Embryonic facial prominence (tissue), 1 donor: ENCODE results near the gene ZC3H8.
"Not testable (repeated sequence)": the region's sequence is repeated elsewhere in the genome, so short reads cannot be mapped to it uniquely, and the experiment has no call there.

Experiments
- DNase-seq: peaks from one replicate; pipeline ENCODE4 v3.0.0-alpha.2; 2016; ENCODE audit errors: extremely low spot score

ZC3H8 gene

DNA sequence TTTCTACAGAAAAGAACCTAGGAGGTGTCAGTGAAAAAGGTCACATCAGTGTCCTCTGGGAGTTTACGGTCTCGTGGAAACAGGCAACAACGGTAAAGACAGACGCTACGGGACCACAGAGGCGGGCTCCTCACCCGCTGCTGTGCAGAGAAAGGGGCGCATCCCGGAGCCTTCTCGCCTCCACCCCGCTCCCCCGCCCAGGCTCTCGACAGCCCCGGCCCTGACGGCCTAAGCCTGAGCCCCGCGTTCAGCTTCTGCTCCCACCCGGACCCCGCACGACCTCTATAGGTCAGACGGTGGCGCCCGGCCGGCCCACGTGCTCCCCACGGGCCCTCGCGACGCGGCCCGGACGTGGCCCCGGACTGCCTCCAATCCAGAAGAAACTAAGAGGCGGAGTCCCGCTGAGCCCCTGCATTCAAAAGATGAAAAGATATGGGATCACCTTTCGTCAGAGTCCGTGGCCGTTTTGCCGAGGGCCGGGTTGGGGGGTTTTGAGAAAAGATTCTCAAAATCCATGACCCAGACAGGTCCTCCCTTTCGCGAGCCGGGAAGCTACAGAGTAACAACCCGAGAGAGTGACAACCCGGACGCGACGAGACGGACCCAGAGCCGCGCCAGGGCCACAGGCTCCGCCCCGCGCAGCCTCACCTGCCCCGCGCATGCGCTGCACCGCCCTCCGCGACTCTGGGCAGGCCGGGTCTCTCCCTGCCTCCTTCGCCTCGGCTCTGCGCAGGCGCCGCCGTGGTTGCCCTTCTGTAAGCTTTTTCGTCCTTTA is at the start of gene ZC3H8:
TSS of gene ZC3H8 (minus strand) at position 577 of the 775 bp plus-strand sequence. CDS start at position 516, 61 bp downstream.
- DNase-seq: peak; percentile 84

DNA sequence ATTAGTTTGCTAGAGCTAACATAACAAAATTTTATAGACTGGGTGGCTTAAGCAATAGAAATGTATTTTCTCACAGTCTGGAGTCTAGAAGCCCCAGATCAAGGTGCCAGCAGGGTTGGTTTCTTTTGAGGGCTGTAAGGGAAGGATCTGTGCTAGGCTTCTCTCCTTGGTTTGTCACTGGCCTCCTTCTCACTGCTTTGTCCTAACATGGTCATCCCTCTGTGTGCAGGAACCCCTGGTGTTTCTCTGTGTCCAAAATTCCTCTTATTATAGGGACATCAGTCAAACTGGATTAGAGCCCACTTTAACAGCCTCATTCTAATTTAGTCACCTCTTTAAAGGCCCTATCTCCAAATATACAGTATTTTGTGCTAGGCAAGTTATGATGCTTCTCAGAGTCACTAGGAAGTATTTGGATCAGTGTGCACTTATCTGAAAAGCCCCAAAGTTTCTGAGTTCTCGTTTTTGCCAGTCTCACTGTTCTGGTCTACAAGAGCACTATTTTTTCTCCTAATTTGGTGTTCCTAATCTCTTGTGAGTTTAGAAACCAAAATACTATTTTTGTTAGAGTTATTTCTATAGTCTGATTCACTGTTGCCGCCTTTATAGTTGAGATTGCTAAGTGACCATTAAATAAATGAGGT is 49.6 kb upstream of the ZC3H8 start:
- DNase-seq: no peak

DNA sequence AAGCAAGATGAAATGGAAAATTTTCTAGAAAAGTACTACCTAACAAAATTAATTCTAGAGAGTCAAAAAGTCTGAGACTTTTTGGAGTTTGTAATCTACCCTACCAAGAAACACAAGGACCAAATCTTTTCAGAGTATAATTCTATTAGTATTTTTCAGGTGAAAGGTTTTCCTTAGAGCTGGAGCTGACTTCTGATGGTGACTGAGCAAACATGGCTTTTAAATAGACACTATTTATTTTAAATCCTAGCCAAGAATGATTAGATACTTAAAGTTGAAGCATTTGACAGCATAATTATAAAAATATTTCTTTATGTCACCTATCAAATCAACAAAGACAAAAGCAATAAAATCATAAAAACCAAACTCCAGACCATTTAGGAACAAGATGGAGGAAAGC is 47.1 kb upstream of the ZC3H8 start:
- DNase-seq: no peak

DNA sequence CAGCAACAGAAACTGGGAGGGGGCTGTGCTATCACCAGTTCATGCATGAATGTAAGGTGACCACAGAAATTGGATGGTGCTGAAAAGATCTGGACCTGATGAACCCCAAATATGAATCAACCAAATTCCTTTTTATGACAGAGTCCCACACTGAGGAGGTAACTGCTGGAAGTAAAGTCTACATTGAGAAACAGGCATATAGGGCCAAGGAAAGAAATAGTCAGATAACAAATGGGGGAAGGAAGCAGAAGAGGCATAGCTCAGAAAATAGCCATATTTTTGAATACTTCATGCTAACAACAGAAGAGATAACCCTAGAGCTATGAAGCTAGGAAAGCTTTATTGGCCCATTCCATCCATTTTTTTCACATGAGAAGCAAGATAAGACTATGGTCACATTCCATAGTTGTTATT is 46.3 kb upstream of the ZC3H8 start:
- no peak for DNase-seq

DNA sequence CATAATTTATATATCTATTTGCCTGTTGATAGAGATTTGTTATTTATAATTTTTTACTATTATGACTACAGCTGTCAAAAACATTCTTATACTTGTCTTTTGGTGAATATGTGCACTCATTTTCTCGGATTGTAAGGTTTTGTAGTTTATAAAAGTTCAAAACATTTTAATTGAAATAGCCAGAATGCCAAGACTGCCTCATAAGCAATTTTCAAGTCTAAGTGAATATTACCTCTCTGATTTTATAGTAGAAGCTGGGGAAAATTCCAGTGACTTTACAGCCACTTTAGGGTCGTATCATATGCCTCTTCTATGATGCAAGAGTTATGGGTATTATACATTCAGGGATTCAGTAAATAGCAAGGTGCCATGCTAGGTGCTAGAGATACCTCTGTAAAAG is 41.6 kb upstream of the ZC3H8 start:
- DNase-seq: no peak

DNA sequence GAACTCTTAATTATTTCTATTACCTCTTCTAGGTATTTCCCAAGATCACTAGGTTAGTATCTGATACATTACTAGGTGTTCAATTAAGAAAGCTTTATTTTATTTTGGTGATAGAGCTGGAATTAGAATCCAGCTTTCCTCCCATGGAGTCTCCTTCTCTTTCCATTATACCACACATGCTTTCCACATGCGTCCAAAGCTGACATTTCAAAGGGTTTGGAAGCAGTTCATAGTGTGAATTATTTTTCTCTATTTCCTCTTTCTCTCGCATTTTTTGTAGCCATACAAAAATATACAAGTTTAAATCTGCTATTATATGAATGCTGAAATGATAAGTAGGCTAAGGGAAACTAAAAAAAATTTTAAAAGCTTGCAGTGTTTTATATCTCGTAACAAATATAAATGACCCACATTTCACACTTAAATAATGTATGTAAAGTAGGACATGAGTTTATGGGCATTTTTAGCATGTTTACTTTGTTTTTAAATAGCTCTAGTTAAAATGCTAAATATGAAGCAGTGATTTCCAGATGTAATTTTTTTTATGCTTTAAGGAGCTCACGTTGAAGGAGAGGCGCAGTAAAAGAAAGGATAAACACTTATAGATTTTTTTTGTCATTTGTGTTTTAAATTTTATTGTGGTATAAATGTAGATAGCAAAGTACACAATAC is 40.7 kb upstream of the ZC3H8 start:
- DNase-seq: no peak

DNA sequence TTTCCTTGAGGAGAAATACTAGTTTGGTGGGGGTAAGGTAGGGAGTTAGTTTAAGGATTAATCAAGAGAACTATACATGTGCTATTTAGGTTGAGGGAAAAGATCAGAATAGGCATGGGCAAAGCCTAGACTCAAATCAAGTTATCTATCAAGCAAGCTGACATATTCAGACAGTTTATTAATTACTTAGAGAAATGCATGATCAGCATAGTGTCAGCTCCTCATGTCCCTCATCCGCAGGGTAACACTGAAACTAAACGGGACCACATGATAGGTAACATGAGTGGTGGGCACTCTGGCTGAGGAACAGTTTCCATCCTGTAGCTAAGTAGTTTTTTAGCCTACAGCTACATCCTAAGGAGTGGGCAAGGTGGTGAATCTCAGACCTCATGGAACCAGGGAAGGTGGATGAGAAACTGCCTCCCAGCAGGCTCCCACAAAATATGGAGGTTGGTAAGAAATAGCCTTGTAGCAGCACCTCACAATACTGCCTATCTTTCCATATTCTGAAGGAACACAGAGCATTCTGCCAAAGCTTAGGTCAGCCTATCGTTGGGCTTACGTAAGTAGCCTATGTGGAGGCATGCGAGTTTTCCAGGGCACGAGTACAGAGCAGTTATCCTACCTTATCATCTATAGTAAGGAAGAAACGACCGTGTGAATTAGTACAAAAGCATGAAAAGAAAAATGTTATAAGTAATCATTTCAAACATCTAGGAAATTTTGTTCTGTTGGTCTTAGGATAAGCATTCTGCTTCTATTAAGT is 39.0 kb upstream of the ZC3H8 start:
- no peak for DNase-seq

DNA sequence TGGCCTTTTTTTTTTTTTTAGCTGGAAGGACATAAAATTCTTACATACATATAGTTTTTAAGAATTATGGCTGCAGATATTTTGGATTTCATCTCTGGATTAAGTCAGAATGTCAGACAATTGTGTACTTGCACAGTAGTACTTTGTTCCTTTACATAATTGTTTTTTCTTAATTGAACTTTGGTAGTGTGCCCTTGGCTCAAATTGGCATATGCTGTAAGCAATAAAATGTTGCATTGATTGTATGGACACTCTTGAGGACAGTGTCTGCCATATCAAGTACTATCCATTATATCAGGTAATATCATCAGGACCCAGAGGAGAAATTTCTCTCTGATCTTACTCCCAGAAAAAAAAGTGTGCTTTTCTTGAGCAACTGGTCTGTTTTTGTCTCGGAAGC is 35.8 kb upstream of the ZC3H8 start:
- no peak for DNase-seq

DNA sequence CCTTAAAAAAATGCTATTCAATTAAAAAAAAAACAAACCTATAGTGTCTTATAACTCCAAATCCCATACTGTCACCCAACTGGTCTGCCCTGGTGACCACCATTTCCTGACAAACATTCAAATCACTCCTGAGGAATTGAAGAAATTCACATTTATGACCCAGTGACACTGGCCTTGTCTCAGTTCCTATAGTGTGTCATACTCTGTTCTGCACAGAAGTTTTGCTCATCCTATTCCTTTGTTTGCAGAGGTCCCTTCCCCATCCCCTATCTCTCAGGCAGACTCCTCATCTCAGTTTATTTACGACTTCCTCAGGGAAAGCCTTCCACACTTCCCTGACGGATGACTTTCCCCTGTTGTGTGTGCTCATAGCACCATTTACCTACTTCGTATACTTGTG is 35.2 kb upstream of the ZC3H8 start:
- no peak for DNase-seq

DNA sequence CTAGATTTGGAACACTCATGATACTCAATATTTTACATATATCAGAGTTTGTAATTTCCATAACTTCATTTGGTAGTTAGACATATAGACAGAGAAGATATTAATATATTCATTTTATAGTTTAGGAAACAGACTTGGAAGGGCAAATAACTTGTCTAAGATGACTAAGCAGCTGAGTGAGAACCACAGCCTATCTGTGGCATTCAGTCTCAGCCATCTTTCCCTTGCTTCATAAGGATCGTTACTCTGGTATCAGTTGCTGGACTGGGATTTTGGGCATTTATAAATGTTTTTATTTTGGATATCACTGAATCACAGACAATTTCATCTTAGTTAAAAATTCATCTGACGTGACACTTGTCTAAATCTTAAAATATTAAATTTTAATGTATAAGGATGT is 28.7 kb upstream of the ZC3H8 start:
- not testable (repeated sequence) for DNase-seq

DNA sequence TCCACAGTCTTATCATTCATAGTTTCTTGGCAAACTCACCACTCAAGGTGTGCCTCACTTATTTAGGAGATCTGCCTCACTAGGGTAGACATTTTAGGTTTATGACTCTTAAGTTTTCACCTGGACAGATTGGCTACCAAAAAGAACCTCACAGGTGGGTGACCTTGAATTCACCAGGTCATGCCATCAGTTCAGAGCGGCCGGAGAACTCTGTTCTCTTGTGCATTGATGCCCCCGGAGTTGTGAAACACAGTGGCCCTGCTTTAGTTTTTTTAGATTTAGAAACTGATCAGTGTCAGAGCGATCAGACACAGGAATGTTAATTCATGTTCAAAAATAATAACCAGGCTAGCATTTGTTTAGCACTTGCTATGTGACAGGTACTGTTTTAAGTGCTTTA is 27.2 kb upstream of the ZC3H8 start:
- DNase-seq: not testable (repeated sequence)

DNA sequence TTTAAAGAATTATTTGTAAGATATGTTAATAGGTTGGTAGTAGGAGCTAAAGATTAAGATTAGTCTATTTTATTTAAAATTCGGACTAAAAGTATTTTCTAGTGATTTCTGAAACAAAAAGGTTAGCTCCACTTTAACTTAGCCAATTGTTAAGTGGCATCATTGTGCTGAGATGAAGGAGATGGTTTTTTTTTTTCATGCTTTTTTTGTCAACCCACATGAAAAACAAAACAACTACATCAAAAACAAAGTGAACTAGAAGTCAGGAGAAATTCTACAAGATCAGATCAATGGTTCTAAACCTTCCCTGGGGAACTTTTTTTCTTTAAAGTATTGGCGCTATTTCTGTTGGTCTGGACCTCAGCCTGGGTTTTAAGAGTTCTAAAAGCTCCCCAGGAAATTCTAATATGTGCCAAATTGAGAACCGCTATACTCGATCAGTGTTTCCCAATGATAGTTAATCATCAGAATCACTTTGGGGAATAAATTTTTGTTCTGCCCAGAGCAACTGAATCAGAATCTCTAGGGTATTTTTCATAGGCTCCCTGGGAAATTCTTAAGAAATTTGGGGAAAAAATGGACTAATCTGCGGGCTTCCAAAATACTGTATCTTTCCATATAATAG is 22.9 kb upstream of the ZC3H8 start:
- no peak for DNase-seq

DNA sequence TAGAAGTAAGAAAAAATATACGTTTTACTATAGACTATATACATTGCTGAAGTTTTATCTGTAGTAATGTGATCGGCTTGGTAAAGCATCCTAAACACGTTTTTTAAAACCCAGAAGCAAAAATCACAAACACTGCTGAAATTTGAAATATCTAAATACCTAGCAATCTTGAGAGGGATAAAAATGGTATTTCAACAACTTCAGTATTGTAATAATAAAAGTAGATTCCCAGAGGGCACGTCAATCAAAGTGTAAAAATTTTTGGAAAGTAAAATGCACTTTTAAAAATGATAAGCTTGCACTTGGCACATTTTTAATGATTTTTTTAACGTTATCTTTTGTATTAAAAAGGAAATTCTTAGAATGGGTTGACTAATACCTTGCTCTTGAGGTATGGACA is 22.1 kb upstream of the ZC3H8 start:
- no peak for DNase-seq

DNA sequence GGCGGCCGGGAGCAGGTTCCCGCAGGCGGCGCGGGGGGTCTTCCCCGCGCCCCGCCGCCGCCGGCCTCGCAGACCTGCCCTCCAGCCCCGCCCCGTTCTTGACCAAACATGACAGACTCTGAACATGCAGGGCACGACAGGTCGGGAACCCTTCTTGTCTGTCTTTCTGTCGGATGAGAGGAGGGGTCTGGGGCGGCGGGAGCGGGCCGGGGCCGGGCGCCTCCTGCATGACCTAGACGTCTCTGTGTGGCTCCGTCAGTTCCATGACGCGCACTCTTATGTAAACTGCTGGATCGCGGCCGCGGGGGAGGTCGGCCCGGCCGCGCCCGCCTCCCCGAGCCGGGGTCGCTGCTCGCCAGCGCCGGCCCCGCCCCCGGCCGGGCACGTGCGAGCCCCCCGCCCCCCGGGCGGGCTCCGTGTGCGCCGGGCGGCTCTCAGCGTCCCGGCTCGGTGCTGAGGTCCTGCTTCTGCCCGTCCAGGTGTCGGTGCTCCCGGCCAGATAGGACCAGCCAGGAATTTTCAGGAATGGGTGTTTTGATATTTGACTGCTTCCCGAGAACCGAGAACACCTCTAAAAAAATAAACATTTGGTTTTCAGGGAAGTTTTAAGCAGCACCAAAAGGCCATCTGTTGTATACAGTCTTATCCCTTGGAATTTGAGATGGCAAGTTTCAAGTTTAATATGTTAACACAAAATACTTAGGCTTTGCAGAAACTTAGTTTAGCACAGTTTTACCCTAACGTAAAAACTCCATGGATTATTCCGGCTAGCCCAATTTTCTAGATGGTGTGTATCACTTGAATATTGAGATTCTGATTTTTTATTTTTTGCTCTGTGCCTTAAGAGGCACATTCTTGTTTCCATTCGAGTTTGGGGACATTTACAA is 21.3 kb upstream of the ZC3H8 start:
- peak; percentile 80 for DNase-seq

DNA sequence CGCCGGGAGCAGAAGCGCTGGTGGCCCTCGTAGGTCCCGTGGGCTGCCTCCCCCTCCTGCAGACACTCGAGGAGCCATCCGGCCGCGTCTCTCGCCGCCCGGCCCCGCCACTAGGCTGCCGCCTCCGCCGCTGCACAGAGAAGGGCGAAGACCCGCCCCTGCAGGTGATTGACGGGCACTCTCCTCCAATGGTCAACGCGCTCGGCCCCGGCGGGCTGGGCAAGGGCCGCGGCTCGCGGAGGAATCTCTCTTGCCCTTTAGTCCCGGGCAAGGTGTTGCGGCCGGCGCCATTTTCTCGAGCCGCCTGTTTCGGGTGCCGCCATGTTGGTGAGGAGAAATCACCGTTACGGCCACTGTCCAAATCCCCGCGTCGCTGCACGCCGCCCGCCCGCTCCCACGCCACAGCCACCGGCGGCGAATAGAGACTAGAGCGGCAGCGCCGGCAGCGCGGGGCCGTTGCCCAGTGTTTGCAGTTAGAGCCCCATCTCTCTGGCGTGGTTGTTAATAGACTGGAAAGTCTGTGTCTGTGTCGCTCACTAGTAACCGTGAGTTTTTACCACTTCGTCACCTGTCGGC is 20.6 kb upstream of the ZC3H8 start, which contains the start of gene ZC3H6:
TSS of gene ZC3H6 (plus strand) at position 287 of the 576 bp plus-strand sequence. CDS start 398 bp downstream, outside the sequence.
- peak; percentile 97 for DNase-seq

DNA sequence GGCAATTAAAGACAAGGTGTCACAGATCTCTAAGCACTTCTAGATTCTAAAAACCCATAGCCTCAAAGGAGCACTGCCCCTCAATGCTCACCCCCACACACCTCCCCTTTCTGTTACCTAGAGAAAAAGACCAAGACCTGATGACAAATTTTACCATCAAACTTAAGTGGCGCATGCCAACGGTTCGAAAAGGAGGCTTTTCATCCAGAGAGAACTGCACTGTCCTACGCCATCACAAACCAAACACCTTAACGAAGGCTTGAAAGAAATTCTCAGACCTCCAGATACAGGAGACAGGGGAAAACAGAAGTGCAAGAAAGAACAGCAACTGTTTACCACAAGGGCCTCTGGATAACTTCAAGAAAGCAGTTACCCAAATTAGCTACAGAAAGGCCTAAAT is 18.5 kb upstream of the ZC3H8 start:
- no peak for DNase-seq

DNA sequence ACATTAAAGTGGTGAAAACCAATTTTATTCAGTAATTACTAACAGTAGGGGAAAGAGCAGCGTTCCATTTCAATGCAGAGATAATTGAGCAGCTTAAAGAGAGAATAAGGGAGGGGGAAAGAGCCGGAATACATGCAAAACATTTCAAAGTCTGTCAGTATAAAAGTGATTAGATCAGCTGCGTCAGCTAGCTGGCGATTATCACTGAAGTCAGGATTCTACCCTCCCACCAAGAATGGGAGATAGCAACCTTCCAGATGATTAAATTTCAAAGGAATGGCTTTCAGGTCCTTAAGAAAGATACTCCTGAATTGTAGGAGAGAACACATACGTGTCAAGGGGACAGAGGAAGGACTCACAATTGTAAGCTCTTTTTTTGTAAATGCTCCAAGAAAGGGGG is 17.8 kb upstream of the ZC3H8 start:
- DNase-seq: no peak

DNA sequence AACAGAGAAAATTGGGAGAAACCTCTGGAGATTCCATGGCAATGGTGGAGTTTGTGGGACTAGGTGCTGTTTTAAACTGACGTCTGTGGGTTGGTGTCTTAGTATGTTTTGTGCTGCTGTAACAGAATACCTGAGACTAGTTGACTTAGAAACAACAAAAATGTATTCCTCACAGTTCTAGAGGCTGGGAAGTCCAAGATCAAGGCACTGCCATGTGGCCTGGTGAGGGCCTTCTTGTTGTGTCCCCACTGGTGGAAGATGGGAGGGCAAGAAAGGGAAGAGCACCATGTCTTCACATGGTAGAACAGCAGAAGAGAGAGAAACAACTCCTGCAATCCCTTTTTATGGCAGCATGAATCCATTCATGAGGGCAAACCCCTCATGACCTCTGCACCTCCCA is 13.7 kb upstream of the ZC3H8 start:
- no peak for DNase-seq

DNA sequence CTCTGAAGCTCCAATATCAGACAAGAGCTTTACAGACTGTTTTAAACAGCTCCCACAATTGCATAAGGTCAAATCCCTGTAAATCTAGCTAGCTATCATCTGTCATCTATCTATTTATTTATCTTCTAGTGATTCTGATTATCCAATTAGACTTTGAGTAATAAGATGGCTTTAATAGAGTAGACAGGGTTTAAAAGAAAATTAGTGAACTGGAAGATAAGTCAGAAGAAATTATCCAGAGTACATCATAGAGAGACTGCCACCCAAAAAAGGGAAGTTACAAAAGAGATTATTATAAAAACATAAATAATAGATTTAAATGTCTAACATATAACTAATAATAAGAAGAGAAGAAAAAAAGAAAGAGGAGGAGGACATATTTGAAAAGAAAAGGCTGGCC is 8.0 kb upstream of the ZC3H8 start:
- no peak for DNase-seq

DNA sequence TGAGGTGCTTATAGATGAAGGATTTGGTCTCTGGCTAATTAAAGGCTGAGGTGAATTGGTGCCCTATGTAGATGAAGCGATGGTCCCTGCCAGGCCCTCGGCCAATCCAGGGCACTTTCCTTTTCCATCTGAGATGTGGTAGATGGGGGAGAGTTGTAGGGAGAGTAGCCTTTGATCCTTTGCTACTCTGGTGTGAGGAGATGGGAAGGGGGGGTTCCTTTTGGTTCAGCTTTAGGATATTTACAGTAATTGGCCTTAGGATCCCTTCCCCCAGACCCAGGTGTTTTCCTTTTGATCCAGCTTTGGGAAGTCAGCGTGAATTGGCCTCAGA is 5.4 kb upstream of the ZC3H8 start:
- DNase-seq: no peak
